ENCODE measurements around the gene EXOC2.

DNA sequence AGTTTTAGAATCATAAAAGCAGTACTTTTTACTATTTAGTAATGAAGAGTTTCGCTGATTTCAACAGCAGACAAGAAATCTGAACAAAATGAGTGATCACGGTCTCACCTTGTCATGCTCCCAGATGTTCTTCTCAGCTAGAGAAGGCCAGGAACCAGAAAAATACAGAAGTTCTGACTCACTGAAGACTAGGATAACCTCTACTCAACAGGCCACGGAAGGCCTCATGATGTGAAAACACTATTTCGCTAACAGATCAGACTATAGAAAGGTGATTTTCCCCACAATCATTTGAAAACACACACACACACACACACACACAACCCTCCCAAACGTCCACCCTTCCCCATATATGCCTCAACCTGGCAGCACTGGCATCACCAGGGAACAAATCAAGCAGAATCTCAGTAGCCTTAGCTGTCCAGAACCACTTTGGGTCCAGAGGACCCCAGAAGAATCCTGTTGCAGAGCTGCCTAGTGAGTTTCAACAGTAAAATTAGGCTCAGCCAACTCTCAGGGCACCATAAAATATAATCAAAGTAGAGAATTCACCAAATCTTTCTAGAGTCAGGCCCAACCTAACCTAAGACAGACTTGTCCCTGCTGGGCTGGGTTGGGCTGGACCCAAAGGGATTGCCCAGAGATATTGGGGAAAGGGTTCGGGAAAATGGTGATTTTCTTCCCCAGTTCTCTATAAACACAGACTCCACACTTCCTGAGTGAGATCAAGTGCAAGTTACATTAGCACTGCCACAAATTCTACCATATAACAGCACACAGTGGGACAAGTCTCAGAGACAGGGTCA lies 7.9 kb downstream of the EXOC2 start:
- TF ChIP-seq CTCF (IDR thresholded peaks at IDR 0.05), result no peak
- no peak for TF ChIP-seq POLR2AphosphoS5 (IDR thresholded peaks at IDR 0.05)
- TF ChIP-seq POLR2A (IDR thresholded peaks at IDR 0.05), result no peak

Measured in breast epithelium (tissue), 3 donors.